Measurements from ENCODE around the gene CHD8.
A peak's percentile ranks its signal among the peaks of the same experiment; 100 is the strongest.

The CHD8 gene

DNA sequence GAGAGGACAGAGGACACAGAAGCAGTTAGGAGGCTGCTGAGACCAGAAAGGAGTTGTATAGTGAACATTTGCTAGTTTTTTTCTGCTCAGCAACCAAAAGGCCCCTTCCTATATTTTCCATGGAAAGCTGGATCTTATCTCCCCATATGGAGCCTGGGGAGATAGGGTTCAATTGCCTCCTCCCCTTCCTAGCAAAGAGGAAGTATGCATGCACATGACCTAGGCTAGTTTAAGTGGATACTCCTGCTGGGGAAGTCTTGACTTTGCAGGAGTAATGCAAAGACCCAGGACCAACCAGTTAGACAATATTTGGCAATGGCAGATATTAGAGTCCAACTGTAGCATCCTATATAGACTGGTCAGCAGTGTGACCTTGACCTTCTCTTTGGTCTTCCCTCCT is 15.1 kb downstream of the CHD8 start:
- H3K4me1 Mint-ChIP-seq = peaks cover 24% of the 10 kb centered on the region
- H3K4me3 Mint-ChIP-seq = no peak overlapping the region
- TF ChIP-seq, protein P1, sequence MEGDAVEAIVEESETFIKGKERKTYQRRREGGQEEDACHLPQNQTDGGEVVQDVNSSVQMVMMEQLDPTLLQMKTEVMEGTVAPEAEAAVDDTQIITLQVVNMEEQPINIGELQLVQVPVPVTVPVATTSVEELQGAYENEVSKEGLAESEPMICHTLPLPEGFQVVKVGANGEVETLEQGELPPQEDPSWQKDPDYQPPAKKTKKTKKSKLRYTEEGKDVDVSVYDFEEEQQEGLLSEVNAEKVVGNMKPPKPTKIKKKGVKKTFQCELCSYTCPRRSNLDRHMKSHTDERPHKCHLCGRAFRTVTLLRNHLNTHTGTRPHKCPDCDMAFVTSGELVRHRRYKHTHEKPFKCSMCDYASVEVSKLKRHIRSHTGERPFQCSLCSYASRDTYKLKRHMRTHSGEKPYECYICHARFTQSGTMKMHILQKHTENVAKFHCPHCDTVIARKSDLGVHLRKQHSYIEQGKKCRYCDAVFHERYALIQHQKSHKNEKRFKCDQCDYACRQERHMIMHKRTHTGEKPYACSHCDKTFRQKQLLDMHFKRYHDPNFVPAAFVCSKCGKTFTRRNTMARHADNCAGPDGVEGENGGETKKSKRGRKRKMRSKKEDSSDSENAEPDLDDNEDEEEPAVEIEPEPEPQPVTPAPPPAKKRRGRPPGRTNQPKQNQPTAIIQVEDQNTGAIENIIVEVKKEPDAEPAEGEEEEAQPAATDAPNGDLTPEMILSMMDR (IDR thresholded peaks at IDR 0.05) = no peak
- H3K36me3 Mint-ChIP-seq (ENCODE audit: low read depth) = peaks cover 31% of the 10 kb centered on the region
- no peak for DNase-seq
- no peak overlapping the region for H3K27ac Mint-ChIP-seq
- no peaks in the 10 kb centered on the region for H3K9me3 Mint-ChIP-seq
- H3K27me3 Mint-ChIP-seq (ENCODE audit: low read depth, poor library complexity) = no peaks in the 10 kb centered on the region

- peaks cover 39% of the 10 kb centered on the region for H3K36me3 Mint-ChIP-seq (ENCODE audit: low read depth)
- peak; percentile 99 for DNase-seq
- H3K4me3 Mint-ChIP-seq = peak overlapping the region; percentile 94
- peak overlapping the region; percentile 99 for H3K27ac Mint-ChIP-seq
- peaks cover 36% of the 10 kb centered on the region for H3K4me1 Mint-ChIP-seq
- H3K9me3 Mint-ChIP-seq = no peaks in the 10 kb centered on the region
- TF ChIP-seq, protein P1 (IDR thresholded peaks at IDR 0.05) = no peak
- no peaks in the 10 kb centered on the region for H3K27me3 Mint-ChIP-seq (ENCODE audit: low read depth, poor library complexity)
Observed at GRCh38 chr14:21437063-21437901, 18.6 kb downstream of the CHD8 start.

- DNase-seq = no peak
- H3K4me3 Mint-ChIP-seq = peak overlapping the region; percentile 94
- no peaks in the 10 kb centered on the region for H3K27me3 Mint-ChIP-seq (ENCODE audit: low read depth, poor library complexity)
- H3K9me3 Mint-ChIP-seq = no peaks in the 10 kb centered on the region
- TF ChIP-seq, protein P1 (IDR thresholded peaks at IDR 0.05) = no peak
- H3K36me3 Mint-ChIP-seq (ENCODE audit: low read depth) = peaks cover 34% of the 10 kb centered on the region
- no peak overlapping the region for H3K27ac Mint-ChIP-seq
- H3K4me1 Mint-ChIP-seq = peaks cover 36% of the 10 kb centered on the region
Observed at GRCh38 chr14:21436567-21437062, 19.3 kb downstream of the CHD8 start.

- Mint-ChIP-seq H3K4me3 (no peak overlapping the region), H3K9me3 (no peaks in the 10 kb centered on the region), H3K27me3 (ENCODE audit: low read depth, poor library complexity) (peaks cover 4% of the 10 kb centered on the region), H3K27ac (no peak overlapping the region), H3K4me1 (peaks cover 14% of the 10 kb centered on the region), H3K36me3 (ENCODE audit: low read depth) (peaks cover 65% of the 10 kb centered on the region)
- TF ChIP-seq, protein P1 (IDR thresholded peaks at IDR 0.05) = no peak
- no peak for DNase-seq
Observed at GRCh38 chr14:21431126-21431525, 24.8 kb downstream of the CHD8 start.

- Mint-ChIP-seq H3K4me3 (no peak overlapping the region), H3K27ac (no peak overlapping the region), H3K36me3 (ENCODE audit: low read depth) (peaks cover 73% of the 10 kb centered on the region), H3K27me3 (ENCODE audit: low read depth, poor library complexity) (peaks cover 4% of the 10 kb centered on the region), H3K4me1 (no peaks in the 10 kb centered on the region), H3K9me3 (no peaks in the 10 kb centered on the region)
- DNase-seq = no peak
- TF ChIP-seq, protein P1 (IDR thresholded peaks at IDR 0.05) = no peak
Observed at GRCh38 chr14:21428930-21429329, 27.0 kb downstream of the CHD8 start.

DNA sequence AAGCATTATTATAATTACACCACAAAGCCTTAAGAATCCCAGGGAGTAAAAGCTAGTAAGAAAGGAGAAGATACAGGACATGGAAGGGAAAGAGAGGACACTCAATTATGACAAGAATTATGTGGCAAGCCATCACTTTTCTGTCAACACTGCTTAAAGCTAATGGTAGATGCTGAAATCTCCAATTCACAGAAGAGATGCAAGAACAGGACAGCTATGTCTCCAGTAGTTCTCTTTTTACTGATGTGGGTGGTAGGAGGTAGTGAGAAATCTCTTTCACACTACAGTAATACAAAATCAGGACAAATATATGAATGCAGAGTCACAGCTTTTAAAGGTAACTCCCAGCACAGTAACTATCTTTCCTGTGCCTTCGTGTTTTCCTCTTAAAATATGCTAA is 29.2 kb downstream of the CHD8 start:
- no peaks in the 10 kb centered on the region for H3K9me3 Mint-ChIP-seq
- H3K4me3 Mint-ChIP-seq = no peak overlapping the region
- H3K36me3 Mint-ChIP-seq (ENCODE audit: low read depth) = peaks cover 78% of the 10 kb centered on the region
- DNase-seq = no peak
- no peaks in the 10 kb centered on the region for H3K4me1 Mint-ChIP-seq
- H3K27me3 Mint-ChIP-seq (ENCODE audit: low read depth, poor library complexity) = peaks cover 4% of the 10 kb centered on the region
- no peak overlapping the region for H3K27ac Mint-ChIP-seq
- TF ChIP-seq, protein P1 (IDR thresholded peaks at IDR 0.05) = no peak

All from nephron progenitor cell (in vitro differentiated cells).